Dermis microvascular lymphatic vessel endothelial cell (primary cell): ENCODE measurements around the gene CSRP1. TPM values are rescaled to one million over a fixed set of nuclear protein-coding genes. Genes with fewer than 3 reads are reported as not detected.
"Not testable (repeated sequence)": the region's sequence is repeated elsewhere in the genome, so short reads cannot be mapped to it uniquely, and the experiment has no call there.

Experiments
- DNase-seq, 2 donors: peaks; one replicate each; pipeline versions ENCODE4 v3.0.0 to v3.0.0-alpha.2; 2010; ENCODE audit warnings: low read depth in 2 of 2
- total RNA-seq: library from RNA; depleted of rRNA; stranded (reverse); fragments of >200 nt; gene quantifications from 2 replicates; pipeline ENCODE4 v1.2.1, GENCODE V29; 2014

The CSRP1 gene
- total RNA-seq, 1 donor from 2014 or later: 119 TPM

DNA sequence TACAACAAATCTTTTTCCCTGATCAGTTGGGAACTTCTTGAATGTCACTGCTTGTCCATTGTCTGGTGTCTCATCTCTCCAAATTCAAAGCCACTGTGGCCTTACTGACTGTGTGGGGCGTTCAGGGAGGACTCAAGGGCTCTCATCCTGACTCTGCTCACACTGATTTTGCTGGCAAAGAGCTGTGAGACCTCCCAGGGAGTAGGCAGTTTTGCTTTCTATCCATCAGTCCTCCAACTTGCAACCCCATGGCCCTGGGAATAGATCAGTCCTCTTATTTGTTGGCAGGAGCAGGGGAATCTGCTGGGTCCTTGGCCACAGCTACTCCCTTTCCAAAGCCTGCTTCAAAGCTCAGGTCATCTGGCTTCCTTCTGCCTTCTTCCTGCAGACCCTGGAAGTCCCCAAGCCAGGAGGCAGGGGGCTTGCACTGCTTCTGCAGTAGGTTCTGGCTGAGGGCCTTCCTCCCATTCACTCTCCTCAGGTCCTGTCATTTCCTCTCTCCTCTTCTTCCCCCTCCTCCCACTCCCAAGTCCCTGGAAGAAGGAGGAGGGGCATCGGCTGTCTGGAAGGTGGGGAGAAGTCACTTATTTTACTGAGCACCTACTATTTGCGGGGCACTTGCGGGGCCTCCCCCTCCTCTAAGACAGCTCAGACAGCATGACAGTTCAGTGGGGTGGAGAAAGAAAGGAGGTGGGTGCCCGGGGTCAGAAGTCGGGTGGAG is 31.1 kb upstream of the CSRP1 start:
- peak in 1 of 2 donors; percentile 60 for DNase-seq

DNA sequence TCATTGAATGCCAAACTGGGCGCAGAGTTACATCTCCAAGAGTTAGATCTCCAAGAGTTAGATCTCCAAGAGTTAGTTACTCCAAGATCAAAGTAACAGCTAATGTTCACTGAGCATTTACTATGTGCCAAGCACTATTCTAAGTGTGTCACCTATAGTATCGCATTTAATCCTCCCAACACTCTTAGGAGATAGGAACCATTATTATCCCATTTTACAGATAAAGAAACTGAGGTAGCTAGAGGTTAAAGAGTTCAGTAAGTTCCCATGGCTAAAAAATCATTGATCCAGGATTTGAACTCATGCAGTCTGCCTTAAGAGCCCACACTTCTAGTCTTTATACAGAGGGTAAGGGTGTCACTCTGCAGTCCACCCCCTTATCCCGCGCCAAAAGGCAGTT is 30.5 kb upstream of the CSRP1 start:
- DNase-seq: no peak

DNA sequence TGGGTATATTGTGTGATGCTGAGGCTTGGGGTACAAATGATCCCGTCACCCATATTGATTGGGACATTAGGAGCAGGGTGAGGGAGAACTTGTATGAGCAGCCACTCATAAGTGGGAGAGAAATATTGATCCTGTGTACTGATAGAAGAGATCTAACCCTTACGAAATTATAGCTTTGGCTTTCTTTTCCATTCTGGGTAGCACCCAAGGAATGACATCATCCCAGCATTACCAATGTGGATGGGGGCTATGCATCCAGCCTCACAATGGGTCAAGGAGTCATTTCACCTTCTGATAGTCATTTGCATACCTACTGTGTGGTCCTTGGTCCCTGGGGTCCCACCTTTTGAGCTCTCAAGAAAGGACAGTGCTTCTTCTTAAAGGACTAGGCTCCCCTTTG is 30.1 kb upstream of the CSRP1 start:
- no peak for DNase-seq

DNA sequence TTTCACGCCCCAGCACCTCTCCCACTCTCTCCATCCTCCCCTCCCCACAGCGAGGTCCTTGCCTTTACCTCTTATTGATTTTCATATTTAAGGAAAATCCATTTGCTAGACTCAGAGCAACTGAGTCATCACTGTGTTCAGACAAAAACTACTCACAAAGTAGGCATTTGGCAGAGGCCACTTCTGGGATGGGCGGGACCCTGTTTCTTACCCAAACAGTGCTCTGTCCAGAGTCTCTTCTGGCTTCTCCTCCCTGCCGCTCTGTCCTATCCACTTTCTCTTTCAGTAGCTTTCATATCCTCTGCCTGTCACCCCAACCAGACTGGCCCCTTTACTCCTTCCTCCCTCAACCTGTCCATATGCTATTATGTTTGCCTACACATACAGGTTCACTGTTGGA is 29.6 kb upstream of the CSRP1 start:
- peak in 1 of 2 donors; percentile 45 for DNase-seq

DNA sequence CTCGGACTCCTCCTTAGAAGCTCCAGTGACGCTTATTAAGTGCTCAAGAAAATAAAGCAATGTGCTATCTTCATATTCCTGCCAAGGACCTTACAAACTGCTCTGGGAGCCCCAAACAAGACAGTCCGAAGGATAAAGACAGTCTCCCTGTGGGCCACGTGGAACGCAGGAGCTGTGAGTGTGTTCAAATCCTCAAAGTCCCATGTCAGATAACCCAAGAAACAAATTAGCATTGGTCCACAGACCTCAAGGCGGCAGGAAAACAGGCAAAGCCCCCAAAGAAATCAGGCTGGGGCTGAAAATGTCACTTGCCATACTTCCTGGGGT is 29.0 kb upstream of the CSRP1 start:
- DNase-seq: no peak

DNA sequence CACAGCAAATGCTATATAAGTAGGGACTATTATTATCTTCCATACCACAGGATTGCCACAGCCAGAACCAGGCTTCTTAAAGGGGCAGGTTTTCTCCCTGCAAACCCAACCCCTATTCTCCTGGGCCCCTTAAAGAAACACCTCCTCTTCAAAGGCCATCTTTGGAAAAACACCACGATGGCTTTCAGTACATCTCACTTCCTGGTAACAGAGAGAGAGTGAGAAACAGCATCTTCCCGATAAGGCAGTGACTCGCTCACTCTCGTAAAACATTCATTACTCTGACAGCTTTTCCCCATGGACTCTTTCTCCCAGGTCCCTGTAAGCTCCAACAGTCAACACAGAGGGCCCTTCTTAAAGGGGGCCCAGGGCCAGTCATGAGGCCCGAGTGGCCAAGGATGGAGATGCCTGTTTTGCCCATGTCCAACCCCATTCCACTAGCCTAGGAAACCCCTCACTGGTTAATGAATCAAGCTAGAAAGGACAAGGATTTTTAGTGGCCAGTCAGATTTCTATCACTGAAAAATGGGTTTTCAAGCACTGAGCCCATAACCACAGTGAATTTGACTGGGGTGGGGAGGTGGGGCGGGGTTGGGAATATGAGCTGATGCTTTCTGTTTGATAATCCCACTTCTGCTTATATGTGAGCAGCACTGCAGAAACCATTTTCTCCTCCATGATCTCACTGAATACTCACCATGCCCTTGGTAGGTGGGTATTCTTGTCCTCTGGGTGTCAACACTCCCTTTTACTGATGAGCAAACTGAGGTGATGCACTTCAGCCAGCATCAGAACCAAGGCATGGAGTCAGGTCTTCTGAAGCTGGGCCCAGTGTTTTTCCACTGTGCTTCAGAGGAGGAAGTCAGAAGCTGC is 28.4 kb upstream of the CSRP1 start:
- peak in 1 of 2 donors; percentile 37 for DNase-seq

DNA sequence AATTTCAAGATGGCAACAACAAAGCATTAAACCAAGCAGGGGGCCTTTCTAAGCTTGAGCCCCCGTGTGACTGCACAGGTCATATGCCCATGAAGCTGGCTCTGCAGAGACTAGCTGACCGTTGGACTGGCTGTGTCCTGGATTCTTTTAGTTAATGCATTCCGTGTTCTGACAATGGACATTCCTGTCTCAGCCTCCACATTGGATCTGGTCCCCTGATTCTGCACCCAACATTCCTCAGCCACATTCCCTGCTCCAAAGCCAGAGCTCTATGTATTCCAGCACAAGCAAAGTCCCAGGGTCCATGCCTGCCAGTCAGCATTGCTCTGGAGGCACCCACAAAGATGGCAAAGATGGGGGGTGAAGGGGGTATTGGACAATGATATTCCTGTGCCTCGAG is 26.9 kb upstream of the CSRP1 start:
- no peak for DNase-seq

DNA sequence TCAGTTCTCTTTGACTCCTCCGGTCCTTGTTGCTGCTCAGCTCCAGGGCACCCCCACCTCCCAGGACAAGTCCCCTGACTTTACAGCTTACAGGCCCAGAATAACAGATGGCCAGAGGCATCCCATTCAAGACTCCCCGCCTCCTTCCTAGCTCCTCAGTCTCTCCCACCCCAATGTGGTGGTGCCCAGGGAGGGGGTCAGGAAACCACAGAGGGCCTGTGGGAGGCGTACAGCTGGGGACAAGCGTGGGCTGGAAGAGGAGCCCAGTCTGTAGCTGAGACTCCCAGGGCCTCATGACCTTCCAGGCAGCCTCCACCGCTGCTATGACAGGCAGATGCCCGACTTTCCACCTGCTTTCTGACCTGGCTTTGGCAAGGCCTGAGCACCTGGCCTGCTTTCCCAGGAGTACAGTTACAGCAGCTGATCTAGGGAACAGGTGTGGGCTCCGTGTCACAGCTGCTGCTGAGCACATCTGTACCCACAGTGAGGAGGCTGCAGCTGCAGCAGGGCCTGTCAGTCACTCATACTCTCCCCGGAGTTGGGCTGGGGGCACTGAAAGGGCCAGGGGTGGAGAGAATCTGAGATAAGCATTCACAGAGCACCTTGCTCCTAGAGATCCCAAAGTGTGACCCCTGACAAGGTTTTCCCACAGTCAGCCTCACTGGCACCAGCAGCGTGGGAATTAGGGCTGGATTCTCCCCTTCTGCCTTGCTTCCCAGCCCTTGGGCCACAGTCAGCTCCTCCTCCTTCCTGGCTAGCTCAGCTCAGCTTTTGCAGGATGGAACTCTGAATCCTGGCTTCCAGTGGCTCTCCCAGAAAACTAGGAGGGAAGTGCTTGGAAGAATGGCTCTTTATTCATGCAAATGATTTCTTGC is 24.9 kb upstream of the CSRP1 start:
- no peak for DNase-seq

DNA sequence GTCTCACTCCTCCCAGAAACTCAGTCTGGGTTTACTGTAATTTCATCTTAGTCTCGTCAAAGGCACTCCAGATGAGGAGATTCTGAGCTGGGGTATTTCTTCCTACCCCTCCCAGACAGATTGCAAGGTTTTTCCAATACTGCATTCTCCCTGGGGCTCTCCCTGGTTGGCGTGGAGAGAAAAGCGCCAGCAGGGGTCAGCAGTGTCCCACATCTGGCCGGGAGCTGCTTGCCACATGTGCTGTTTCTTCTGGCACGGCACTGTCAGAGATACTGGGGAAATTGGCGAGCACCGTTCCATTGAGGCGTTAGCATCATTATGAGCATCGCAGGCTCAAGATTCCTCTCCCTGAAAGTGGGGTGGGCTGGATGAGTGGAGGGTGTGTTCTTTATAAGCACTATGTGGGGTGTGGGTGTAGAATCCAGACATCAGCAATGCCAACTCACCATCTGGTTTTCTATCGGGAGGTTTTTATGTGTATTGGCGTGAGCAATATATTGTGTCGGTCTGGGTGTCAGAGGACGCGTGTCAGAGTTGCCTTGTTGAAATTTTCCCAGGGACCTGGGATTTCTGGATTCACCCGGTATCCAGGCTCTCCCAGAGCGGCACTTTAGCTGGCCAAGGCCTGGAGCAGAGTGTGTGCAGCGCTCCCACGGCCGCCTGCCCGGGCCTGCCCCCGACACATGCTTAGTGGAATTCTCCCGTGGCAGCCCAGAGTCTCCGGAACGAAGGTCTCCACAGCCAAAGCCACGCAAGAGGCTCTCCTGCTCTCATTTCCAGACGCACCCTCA is 24.0 kb upstream of the CSRP1 start:
- DNase-seq: peak; percentile 59 to 80

DNA sequence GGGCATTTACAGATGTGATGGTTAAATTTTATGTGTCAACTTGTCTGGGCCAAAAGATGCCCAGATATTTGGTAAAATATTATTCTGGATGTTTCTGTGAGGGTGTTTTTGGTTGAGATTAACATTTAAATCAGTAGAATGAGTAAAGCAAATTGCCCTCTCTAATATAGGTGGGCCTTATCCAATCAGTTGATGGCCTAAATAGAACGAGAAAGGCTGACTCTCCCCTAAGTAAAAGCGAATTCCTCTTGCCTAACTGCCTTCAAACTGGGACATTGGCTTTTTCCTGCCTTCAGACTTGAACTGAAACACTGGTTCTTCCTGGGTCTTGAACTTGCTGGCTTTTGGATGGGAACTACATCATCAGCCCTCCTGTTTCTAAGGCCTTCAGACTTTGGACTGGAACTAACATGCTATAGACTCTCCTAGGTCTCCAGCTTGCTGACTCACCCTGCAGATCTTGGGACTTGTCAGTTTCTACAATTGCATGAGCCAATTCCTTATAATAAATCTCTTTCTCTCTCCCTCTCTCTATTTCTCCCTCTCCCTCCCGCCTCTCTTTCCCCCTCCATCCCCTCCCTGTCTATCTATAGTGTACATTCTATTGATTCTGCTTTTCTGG is 21.8 kb upstream of the CSRP1 start:
- no peak for DNase-seq

DNA sequence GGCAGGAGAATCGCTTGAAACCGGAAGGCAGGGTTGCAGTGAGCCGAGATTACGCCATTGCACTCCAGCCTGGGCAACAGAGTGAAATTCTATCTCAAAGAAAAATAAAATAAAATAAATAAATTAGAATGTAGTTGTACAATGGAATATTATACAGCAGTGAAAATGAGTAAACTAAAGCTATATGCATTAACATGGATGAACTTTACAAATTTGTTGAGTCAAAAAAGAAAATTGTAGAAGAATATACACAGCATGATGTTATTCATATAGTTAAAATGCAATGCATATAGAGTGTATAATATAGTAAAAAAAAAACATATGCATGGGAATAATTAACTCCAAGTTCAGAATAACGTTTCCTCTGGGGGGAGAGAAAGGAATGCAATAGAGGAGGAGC is 21.0 kb upstream of the CSRP1 start:
- no peak for DNase-seq

DNA sequence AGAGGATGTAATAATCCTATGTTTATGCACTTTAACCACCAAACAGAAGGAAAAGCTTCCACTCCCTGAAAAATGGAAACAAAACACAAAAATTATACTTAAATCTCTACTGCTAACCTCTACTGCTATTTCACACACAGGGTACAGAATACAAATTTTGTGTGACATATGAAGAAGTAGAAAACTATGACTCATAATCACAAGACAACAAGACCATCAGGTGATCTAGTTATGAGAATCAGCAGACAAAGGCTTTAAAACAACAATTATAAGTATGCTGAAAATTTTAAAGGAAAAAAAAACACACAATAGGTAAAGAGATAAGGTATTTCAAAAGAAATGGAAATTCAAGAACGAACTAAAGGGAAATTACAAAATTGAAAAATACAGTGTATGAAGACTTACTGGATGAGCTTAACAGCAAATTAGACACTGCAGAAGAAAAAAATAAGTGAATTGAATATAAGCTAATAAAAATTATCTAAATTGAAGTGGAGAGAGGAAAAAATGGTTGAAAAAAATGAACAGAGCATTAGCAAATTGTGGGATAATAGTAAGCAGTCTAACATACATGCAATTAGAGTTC is 18.4 kb upstream of the CSRP1 start:
- peak in 1 of 2 donors; percentile 26 for DNase-seq

DNA sequence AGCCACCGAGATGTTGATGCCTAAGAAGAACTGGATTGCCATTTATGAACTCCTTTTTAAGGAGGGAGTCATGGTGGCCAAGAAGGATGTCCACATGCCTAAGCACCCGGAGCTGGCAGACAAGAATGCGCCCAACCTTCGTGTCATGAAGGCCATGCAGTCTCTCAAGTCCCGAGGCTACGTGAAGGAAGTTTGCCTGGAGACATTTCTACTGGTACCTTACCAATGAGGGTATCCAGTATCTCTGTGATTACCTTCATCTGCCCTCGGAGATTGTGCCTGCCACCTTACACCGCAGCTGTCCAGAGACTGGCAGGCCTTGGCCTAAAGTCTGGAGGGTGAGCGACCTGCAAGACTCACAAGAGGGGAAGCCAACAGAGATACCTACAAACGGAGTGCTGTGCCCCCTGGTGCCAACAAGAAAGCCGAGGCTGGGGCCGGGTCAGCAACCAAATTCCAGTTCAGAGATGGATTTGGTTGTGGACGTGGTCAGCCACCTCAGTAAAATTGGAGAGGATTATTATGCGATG is 13.2 kb upstream of the CSRP1 start:
- DNase-seq: not testable (repeated sequence)

DNA sequence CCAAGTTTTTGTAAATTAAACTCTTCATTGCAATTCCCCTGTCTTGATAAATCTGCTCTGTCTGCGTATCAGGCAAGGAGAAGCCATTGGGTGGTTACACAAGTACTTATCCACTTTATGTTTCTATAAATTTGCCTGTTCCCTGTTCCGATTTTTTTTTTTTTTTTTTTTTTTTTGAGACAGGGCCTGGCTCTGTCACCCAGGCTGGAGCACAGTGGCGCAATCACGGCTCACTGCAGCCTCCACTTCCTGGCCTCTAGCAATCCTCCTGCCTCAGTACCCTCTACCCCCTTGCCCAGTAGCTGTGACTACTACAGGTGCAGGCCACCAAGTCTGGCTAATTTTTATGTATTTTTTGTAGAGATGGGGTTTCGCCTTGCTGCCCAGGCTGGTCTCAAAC is 11.1 kb upstream of the CSRP1 start:
- DNase-seq: no peak

DNA sequence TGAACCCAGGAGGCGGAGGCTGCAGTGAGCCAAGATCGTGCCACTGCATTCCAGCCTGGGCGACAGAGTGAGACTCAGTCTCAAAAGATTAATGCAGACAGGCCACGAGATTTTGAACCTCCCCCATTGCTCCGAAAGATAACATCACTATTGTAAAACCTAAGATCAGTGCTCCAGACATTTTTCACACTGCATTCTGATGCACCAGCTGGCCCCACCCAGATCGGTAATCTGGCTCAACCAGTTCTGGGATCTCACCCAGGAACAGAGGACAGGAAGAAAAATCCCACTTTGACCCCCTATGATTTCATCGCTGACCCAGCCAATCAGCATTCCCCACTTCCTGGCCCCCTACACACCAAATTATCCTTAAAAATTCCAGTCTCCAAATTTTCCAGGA is 10.7 kb upstream of the CSRP1 start:
- DNase-seq: no peak

DNA sequence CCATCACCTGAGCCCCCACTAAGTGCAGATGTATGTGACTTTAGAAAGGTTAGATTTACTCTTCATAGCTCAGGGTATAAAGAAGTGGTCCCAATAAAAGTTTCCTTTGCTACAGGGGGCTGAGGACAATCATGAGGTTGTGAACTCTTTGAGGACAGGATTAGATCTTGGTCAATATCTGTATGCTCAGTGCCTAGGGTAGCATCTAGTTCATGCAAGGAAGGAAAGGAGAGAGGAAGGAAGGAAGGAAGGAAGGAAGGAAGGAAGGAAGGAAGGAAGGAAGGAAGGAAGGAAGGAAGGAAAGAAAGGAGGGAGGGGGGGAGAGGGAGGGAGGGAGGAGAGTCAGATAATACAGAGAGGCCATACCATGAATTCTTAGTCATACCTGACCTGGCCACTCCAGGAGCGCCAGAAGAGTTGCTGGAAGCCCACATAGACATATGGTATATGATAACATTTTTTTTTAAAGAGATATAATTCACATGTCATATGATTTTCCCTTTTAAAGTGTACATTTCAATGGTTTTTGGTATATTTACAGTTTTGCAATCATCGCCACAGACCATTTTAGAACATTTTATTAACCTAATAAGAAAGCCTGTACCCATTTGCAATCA is 9.7 kb upstream of the CSRP1 start:
- no peak for DNase-seq

DNA sequence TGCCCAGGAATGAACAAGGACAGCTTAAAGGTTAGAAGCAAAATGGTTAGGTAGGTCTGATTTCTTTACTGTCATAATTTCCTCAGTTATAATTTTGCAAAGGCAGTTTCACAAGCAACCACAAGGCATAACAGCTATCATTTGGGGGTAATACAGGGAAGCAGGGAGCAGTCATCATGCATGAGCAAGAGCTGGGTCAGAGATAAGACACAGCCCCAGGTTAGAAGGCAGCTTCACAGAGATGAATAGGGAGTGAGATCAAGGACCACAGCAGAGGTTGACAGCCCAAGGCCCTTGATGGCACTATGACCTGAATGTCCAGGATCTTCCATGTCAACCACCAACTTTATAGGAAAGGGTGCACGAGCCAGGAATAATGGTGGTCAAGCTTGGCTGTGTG is 9.0 kb upstream of the CSRP1 start:
- no peak for DNase-seq

DNA sequence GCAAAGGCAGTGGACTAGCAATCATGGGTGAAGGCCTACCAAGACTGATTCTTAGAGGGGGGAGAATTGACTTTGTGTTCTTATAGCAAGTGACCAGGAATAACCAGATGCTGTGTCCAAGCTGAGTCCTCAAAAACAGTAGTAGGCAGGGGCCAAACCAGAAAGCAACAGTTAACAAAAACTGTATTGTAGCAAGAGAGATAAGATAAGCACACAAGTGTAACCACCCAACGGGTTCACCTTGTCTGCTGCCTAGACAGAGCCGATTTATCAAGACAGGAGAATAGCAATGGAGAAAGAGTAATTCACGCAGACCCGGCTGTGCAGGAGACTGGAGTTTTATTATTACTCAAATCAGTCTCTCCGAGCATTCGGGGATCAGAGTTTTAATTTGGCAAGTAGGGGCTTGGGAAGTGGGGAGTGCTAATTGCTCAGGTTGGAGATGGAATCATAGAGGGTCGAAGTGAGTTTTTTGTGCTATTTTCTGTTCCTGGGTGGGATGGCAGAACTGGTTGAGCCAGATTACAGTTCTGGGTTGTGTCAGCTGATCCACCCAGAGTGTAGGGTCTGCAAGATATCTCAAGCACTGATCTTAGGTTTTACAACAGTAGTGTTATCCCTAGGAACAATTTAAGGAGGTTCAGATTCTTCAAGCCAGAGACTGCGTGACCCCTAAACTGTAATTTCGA is 8.3 kb upstream of the CSRP1 start:
- DNase-seq: no peak

DNA sequence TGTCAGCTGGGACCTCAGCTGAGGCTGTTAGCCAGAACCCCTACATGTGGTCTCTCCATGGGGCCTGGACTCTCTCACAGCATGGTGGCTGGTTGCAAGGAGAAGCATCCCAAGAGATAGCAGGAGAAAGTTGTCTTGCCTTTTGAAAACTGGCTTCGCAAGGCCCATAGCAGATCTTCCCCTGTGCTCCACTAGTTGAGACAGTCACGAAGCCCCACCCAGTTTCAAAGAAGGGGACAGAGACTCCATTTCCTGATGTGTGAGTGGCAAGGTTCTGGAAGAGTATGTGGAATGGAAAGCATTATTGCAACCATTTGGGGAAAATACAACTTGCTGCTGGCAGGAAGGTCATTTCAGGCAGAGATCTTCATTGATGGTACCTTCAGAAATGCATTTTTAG is 7.5 kb upstream of the CSRP1 start:
- DNase-seq: no peak
